ENCODE results near the gene ACSL3.
"Not testable (repeated sequence)": the region's sequence is repeated elsewhere in the genome, so short reads cannot be mapped to it uniquely, and the experiment has no call there.

The ACSL3 gene

GRCh38 chr2:222982010-222982908, 121.4 kb downstream of the ACSL3 start:
- DNase-seq = no peak

GRCh38 chr2:222982909-222983265, 122.1 kb downstream of the ACSL3 start:
- no peak for DNase-seq

- no peak for DNase-seq
These were observed 124.1 kb downstream of the ACSL3 start for GRCh38 chr2:222984908-222985307.

- DNase-seq = no peak
These were observed 128.6 kb downstream of the ACSL3 start for GRCh38 chr2:222989431-222989830.

GRCh38 chr2:222990206-222990605, 129.4 kb downstream of the ACSL3 start:
- not testable (repeated sequence) for DNase-seq

- DNase-seq = no peak
These were observed 131.3 kb downstream of the ACSL3 start for GRCh38 chr2:222992137-222992536.
